GM19240 (cell line): ENCODE measurements around the gene ZC3H4.

Source experiments
- DNase-seq: peaks from one replicate; pipeline ENCODE4 v3.0.0; 2011; ENCODE audit warnings: low spot score; ENCODE audit not compliant: insufficient read length

The ZC3H4 gene

DNA sequence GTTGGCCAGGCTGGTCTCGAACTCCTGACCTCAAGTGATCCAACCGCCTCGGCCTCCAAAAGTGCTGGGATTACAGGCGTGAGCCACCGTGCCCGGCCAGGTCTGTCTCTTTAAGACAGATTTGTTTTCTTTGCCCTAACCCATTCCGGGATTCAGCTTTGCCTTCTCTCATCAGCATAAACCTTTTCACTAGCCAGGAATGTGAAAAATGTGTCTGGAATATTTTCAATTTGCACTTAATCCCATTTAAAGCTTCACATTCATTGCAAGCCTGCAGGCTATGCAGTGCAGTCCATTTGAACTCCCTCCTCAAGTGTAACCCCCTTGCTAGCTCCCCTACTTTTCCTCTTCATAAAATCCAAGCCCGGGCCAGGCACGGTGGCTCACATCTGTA is 64.3 kb downstream of the ZC3H4 start:
- DNase-seq: no peak

GRCh38 chr19:47047763-47048405 is 65.7 kb downstream of the ZC3H4 start:
- DNase-seq: peak; percentile 97

- DNase-seq: no peak
These were observed 66.3 kb downstream of the ZC3H4 start for GRCh38 chr19:47047272-47047762.

- DNase-seq: no peak
These were observed 67.6 kb downstream of the ZC3H4 start for GRCh38 chr19:47045867-47046470.

DNA sequence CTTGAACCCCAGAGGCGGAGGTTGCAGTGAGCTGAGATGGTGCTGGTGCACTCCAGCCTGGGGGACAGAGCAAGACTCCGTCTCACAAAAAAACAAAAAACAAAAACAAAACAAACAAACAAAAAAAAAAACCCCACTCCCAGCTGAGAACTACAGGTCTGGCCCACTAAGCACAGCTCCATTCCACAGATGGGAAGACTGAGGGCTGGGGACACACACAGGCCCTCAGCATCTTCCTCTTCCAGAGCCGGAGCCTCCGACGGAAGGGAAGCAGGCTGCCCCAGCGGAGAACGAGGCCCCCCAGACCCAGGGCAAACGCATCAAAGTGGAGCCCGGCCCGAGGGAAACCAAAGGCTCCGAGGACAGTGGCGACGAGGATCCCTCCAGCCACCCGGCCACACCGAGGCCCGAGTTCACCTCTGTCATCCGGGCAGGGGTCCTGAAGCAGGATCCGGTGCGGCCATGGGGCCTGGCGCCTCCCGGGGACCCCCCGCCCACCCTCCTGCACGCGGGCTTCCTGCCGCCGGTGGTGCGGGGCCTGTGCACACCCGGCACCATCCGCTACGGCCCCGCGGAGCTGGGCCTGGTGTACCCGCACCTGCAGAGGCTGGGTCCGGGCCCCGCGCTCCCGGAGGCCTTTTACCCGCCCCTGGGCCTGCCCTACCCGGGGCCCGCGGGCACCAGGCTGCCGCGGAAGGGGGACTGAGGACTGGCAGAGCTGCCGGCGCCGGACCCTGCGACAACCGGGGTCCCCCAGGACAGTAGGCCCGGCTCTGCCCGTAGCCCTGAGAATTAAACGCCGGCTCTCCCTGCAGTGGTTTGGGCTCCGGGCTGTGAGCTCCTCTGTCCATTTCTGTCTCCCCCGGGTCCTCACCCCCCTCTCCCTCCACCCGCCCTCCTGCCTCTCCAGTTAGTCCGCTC is 68.4 kb downstream of the ZC3H4 start:
- no peak for DNase-seq

DNA sequence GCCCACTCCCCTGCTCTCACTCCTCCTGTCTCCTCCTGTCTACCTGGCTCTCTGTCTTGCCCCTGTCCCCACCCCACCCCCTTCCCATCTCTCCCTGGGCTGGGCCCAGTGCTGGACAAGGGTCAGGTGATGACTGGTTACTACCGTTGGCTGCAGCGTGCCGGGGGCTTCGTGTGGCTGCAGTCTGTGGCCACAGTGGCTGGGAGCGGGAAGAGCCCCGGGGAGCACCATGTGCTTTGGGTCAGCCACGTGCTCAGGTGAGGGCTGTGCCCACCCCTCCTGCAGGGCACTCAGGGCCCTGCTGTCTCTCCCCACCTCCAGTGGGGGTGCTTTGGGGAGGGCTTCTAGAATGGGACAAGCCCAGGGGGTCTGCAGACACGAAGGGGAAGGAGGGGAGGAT is 72.7 kb downstream of the ZC3H4 start:
- no peak for DNase-seq

DNA sequence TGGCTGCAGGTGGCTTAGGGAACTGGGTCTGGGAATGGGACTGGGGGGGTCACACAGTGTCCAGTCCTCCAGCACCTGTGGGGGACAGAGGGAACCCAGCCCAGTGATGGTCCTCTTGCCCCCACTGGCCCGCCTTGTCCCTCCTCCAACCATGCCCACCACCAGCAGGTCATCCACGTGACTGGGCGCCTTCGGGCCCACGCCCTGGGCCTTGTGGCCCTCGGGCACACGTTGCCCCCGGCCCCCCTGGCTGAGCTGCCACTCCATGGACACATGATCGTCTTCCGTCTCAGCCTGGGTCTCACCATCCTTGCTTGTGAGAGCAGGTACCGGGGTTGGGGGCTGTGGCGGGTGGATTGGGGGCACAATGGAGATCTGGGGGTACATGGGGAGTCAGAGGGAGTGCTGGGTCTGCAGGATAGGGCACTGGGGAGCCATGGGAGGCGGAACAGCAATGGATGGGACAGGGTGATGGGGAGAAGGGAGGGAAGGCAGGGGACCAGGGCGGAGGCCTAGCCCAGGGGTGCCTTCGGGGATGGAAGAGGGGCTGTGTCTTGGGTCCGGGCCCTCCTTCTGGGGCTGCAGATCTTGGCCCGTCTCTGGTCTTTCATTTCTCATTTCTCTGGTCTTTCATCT is 74.2 kb downstream of the ZC3H4 start:
- no peak for DNase-seq

DNA sequence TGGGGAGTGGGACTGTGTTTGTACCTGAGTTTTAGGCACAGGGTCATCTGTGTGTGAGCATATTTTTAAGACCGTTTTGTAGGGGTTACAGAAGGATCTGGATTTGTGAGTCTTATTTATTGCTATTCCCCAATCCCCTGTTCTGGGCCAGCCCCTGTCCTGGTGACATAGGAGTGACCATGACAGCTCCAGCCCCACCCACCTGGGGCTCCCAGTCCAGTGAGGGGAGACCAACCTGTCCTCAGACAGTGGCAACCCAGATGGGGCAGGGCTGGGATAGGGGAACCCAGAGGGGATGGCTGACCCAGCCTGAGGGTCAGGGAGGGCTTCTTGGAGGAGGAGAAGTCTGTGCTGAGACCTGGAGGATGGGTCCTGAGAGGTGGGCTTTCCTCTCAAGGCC is 75.8 kb downstream of the ZC3H4 start:
- DNase-seq: no peak

DNA sequence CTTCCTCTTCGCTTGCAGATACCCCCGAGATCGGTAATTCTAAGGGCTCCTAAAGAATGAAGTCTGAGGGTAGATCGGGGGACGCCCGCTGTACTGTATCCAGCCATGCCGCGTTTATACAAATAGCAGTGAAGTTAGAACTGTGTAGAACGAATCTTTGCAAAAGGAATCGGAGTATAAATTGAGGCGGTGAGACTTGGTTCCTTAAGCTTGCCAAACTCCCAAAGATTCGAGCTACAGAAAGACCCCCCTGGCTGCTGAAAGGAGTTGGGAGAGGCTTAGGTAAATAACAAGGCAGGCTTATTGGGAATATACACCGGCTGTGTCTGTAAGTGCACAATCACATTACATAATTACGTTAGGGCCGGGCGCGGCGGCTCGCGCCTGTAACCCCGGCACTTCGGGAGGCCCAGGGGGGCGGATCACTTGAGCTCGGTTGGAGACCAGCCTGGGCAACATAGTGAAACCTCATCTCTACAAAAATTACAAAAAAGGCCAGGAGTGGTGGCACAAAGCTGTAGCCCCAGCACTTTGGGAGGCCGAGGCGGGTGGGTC is 77.4 kb downstream of the ZC3H4 start:
- no peak for DNase-seq

DNA sequence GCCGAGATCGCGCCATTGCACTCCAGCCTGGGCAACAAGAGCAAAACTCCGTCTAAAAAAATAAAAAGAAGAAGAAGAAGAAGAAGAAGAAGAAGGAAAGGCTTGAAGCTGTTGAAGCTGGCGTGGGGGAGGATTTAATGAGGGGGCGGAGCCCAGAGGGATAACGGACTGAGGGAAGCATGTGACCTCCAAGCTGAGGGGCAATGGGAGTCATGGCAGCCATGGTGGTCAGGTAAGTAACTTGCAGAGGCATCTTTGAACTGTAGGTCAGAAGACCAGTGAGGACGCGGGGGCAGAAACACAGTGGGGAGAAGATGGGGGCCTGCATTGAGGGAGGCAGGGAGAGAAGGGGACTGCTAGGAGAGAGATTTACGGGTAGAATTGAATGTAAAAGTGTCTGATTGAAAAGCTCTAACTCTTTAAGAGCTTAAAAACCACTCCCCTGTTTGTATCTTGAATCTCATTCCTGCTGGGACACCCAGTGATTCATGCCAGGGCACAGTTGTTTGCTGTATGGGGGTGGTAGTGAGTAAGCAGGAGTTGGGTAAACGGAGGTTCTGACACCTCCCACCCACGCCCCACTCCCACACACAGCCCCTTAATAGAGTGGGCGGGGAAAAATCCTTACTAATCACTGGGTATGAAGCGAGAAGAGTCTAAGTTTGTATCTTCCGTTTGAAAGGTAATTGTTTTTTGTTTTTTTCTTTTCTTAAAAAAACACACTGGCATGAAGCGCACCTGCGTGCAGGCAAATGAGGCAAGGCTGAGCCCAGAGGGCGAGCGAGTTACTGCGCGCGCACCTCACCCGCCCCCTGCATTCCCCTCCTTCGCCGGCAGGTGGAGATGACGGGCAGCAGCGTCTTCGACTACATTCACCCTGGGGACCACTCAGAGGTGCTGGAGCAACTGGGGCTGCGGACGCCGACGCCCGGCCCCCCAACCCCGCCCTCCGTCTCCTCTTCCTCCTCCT is 78.2 kb downstream of the ZC3H4 start:
- DNase-seq: peak; percentile 99

DNA sequence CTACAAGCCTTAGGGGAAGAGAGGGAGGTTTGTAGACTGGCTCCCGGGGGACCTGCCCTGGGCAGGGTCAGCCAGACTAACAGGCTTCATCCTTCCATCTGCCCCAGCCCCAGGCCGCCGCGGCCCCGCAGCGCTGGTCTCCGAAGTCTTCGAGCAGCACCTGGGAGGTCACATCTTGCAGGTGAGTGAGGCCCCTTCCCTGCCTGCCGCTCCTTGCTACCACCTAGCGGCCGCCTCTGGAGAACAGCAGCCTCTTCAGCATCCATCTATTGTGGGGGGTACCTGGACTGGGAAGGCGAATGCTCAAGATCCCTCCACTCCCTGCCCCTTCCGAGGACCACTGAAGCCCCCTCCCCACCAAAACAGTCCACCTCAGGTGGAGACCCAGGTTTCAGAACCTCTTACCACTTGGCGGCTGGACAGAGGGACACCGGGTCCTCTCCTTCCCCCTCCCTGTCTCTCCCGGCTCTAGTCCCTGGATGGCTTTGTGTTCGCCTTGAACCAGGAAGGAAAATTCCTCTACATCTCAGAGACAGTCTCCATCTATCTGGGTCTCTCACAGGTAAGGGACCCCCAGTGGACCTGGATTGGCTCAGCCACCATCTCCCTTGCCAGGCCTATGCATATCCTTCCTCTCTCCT is 81.3 kb downstream of the ZC3H4 start:
- DNase-seq: peak; percentile 79

- no peak for DNase-seq
These were observed 85.4 kb downstream of the ZC3H4 start for GRCh38 chr19:47028195-47028601.

- DNase-seq: no peak
These were observed 85.9 kb downstream of the ZC3H4 start for GRCh38 chr19:47027586-47028088.

DNA sequence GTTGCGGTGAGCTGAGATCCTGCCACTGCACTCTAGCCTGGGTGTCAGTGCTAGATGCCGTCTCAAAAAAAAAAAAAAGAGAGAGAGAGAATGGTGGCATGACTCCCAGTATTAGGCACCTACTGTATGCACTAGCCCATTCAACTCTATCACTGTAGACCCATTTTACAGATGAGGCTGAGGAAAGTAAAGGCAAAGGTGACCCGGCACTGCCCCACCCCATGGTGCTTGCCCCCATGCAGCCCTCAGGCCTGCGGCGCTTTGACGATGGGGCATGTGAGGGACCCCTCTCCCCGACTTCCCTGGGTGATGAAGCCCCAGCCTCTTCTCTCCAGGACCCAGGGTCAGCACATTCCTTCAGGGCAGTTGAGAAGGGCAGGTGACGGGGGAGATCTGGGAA is 86.7 kb downstream of the ZC3H4 start:
- no peak for DNase-seq

GRCh38 chr19:47026156-47026555 is 87.4 kb downstream of the ZC3H4 start:
- DNase-seq: no peak

- DNase-seq: no peak
These were observed 89.1 kb downstream of the ZC3H4 start for GRCh38 chr19:47024502-47024901.

GRCh38 chr19:47023448-47023794 is 90.2 kb downstream of the ZC3H4 start:
- no peak for DNase-seq

DNA sequence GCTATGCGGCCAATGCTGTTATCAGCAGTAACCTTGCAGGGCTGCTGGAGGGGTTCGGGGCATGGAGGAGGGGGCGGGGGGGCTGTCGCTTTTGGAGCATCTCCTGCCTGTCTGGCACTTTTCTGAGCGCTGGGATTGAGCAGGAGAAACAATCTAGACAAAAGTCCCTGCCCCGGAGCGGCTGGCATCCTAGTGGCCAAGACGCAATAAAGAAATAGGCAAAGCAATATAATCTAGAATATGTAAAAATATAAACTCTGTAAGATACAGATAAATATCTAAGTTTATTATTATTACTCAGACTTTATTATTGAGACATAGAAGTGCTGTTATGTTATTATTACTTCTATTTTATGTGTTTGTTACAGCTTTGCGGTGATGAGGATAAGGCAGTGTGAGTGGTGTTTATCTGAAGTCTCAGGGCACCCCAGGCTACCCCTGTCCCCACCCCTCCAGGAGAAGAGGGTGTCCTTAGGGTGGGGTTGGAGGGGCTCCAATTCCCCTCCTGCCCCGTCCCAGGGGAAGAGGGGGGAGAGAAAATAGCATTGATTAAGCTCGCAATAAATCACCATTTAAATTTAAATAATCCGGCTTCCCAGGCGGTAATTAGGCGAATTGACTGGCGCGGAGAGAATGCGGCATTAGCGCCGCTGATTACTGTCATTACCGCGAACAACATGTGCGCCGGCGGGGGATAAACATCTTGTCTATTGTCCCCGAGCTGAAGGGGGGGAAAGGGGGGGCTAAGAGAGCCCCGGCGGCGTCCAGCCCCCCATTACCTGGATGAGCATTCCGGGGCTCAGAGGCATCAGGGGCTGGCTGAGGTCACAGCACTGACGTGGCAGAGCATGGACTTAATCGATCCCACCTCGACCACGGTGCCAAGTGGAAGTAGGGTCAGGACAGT is 90.8 kb downstream of the ZC3H4 start:
- no peak for DNase-seq

DNA sequence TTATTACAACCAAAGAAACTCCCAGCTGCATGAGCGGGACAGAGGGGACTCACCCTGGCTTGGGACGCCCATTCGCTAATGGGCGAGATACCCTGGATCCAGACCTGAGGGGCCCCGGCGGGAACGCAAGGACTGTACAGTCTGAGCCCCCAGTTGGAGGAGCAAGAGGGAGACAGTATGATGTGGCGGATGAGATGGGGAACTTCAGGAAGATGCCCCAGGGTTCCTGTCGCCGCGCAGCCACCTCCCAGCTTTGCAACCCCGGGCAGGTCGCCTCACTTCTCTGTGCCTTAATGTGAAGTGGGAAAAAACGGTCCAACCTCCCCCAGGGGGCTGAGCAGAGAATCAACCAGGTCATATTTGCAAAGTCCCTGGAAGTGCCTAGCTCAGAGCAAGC is 91.4 kb downstream of the ZC3H4 start:
- no peak for DNase-seq
